HG03565 (cell line): Measurements from ENCODE around the gene FNDC8.
"Not testable (repeated sequence)": the region's sequence is repeated elsewhere in the genome, so short reads cannot be mapped to it uniquely, and the experiment has no call there.

Source experiments
- ATAC-seq: cut with Tn5 transposase; IDR thresholded peaks from one replicate; pipeline ENCODE4 v1.9.1; 2021; ENCODE audit warnings: mild to moderate bottlenecking, moderate library complexity; ENCODE audit not compliant: unreplicated experiment

Gene FNDC8

GRCh38 chr17:35121315-35121714, at the start of gene FNDC8:
TSS of gene FNDC8 (plus strand) at chr17:35121615. CDS start at chr17:35121694, 79 bp downstream.
- ATAC-seq: no peak

- ATAC-seq: no peak
Measured at GRCh38 chr17:35073183-35073790, 48.1 kb upstream of the FNDC8 start.

- ATAC-seq: no peak
Measured at GRCh38 chr17:35073991-35074627, 47.3 kb upstream of the FNDC8 start.

- ATAC-seq: no peak
Measured at GRCh38 chr17:35074711-35075707, 46.4 kb upstream of the FNDC8 start.

GRCh38 chr17:35076874-35077273, 44.5 kb upstream of the FNDC8 start:
- ATAC-seq: no peak

DNA sequence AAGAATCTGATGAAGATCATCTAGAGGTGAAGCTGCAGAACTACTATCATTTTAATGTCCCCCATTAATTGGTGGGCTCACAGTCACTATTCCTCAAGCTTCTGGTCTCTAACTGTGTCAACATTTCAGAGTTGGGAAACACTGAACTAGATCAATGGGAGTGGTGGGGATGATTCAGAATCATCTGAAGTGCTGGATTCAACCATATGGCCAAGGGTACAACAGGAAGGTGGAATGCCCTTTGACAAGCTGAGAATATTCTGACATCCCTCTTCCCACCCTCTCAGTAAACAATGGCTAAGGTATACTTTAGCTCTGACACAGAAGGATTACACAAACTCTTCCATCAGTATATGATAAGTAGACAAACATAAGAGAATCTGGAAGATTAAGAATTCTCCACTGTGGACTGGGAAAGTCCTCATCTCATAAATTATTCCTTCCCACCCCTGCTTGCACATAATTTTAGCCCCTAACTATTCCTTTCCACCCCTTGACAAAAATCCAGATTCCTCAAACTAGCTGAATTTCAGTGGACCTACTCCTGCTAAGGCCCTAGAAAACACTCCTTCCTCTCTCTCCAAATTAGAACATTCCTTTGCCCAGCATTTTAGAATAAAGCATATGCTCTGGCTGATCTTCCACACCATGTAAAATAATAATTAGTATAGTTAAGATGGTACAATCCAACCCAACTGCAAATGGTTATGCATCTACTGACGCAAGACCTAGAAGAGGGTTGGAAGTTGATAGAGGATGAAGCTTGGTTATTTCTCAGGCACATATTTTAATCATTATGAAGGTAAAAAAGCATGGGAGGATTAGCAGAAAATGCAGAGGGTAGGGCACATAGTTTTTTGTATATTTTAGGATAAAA, 41.6 kb upstream of the FNDC8 start:
- no peak for ATAC-seq

- peak; percentile 47 for ATAC-seq
Measured at GRCh38 chr17:35080536-35080935, 40.9 kb upstream of the FNDC8 start.

DNA sequence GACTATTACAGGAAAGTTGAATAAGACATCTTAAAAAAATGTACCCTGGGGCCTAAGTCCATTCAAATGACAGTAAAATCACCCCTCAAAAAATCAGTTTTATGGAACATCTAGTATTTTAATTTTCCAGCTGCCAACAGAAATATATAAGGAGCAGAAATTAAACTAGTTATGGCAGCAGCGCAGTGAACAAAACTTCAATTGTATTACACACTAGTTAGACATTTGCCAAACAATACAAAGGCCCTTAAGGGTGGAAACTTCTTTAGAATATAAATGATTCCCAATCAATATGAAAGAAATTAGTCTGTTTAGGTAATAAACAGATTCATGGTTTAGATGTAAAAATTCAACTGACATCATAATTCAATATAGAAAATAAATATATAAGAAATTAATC, 39.8 kb upstream of the FNDC8 start:
- ATAC-seq: no peak

- ATAC-seq: no peak
Measured at GRCh38 chr17:35082073-35082657, 39.2 kb upstream of the FNDC8 start.

- ATAC-seq: no peak
Measured at GRCh38 chr17:35083071-35083470, 38.3 kb upstream of the FNDC8 start.

- no peak for ATAC-seq
Measured at GRCh38 chr17:35084987-35085386, 36.4 kb upstream of the FNDC8 start.

GRCh38 chr17:35086164-35086563, 35.3 kb upstream of the FNDC8 start:
- no peak for ATAC-seq

GRCh38 chr17:35086931-35087573, 34.4 kb upstream of the FNDC8 start:
- ATAC-seq: no peak

- ATAC-seq: no peak
Measured at GRCh38 chr17:35087731-35088355, 33.6 kb upstream of the FNDC8 start.

DNA sequence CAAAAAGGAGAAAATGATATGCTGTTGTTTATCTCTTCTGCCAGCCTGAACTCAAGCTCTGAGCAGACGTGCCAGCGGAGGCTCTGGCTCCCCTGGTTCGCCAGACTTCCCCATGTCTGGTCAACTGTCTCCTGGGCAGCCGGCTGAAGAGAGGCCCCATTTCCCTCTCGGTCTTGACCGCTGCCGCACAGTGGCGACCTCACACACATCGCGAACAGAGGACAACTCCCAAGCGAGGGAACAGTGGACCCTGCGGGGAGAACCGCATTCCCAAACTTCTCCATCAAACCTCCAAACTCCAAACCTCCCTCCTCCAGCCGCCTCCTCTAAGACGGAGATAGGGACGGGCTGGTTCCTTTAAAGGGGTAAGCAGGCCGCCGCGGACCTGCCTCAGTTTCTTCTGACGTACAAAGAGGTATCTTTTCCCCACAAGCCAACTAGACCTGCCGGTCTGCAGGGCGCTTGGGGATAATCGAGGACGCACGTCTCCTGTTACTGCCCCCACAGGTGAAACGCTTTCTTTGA, 33.0 kb upstream of the FNDC8 start:
- no peak for ATAC-seq

DNA sequence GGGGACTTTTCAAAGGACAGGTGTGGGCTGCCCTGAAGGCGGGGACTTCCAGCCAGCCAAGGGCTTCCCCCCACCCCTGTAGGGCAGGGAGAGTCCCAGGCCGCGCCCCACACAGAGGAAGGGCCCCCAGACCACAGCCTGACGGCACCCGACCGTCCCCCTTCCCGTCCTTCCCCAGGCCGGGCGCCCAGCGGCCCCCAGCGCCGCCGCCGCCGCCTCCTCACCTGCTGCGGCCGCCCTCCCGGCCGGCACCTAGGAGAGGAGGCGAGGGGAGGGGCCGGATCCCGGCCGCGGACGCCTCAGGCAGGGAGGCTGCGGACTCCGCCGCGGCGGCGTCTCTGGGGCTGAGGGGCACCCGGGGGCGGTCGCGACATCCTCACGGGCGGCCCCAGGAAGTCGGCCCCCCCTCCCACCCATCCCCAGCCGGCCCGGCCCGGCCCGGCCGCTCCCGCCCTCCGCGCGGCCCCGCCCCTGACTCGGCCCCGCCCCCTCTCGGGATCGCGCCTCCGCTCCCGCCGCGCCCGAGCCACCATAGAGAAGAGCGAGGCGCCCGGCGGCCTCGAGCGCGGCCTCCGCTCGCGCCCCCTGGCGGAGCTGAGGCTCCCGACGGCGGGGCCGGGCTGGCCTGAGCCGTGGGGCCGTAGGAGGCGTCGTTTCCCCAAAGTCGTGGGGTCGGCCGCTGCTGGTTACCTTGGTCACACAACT, 32.4 kb upstream of the FNDC8 start:
- ATAC-seq: peak; percentile 53

DNA sequence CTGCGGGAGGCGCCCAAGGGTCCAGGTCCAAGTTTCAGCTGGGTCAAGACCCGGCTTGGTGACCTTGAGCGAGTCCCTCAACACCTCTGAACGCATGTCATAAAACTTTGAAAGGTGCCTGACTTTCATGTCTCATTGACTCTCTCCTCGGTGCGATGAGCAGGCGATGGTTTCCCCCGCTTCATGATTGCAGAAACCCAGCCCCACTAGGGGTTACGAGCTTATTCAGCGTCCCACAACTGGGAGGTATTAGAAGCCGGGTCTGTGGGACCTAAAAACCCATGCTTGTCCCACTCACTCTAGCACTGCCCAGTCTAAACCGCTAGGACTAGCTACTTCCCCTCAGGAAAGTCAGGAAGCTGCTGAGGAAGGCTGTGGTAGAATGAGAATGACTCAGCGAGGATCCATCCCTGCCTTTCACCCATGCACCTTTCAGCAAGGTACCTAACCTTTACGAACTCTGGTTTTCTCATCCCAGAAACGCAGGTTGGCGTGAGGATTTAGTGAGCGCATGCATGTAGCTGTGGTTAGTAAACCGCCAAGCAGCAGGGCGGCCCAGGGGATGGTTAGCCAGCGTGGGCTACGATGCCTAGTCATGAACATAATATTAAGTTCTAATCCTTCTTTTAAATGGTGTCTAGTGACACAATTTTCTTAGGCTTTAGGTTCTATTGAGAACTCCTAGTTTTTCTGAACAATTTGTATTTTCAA, 31.7 kb upstream of the FNDC8 start:
- no peak for ATAC-seq

DNA sequence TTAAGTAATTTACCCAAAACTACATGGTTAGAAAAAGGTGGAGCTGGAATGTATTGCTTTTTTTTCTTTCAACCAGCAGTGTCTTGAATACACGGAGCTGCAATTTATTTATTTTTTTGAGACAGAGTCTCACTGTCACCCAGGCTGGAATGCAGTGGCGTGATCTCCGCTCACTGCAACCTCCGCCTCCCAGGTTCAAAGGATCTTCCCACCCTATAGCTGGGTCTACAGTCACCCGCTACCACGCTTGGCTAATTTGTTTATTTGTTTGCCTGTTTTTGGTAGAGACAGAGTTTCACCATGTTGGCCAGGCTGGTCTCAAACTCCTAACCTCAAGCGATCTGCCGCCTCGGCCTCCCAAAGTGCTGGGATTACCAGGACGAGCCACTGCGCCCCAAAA, 30.7 kb upstream of the FNDC8 start:
- ATAC-seq: not testable (repeated sequence)
